Hematopoietic multipotent progenitor cell treated with erythropoietin and hydrocortisone succinate and interleukin-3 and kit ligand, for 15 days (in vitro differentiated cells): Measurements from ENCODE around the gene CTNNA2.

Experiments
- DNase-seq: peaks from one replicate; pipeline ENCODE4 v3.0.0-alpha.2; 2015; ENCODE audit warnings: low spot score

Gene CTNNA2

GRCh38 chr2:79713131-79713785 lies 200.4 kb downstream of the CTNNA2 start:
- no peak for DNase-seq

- no peak for DNase-seq
These were observed 201.4 kb downstream of the CTNNA2 start for GRCh38 chr2:79714283-79714682.

GRCh38 chr2:79715338-79715737 lies 202.5 kb downstream of the CTNNA2 start:
- DNase-seq, result no peak

- DNase-seq, result no peak
These were observed 203.4 kb downstream of the CTNNA2 start for GRCh38 chr2:79716266-79716665.

- DNase-seq, result no peak
These were observed 204.6 kb downstream of the CTNNA2 start for GRCh38 chr2:79717364-79718007.

- DNase-seq, result no peak
These were observed 208.2 kb downstream of the CTNNA2 start for GRCh38 chr2:79721061-79721460.

GRCh38 chr2:79721966-79722365 lies 209.1 kb downstream of the CTNNA2 start:
- no peak for DNase-seq

- DNase-seq, result no peak
These were observed 211.0 kb downstream of the CTNNA2 start for GRCh38 chr2:79723830-79724229.

- no peak for DNase-seq
These were observed 216.7 kb downstream of the CTNNA2 start for GRCh38 chr2:79729532-79729931.

- DNase-seq, result no peak
These were observed 221.7 kb downstream of the CTNNA2 start for GRCh38 chr2:79734518-79734917.

- DNase-seq, result no peak
These were observed 228.1 kb downstream of the CTNNA2 start for GRCh38 chr2:79740879-79741443.

- no peak for DNase-seq
These were observed 237.5 kb downstream of the CTNNA2 start for GRCh38 chr2:79750321-79750720.

GRCh38 chr2:79757526-79757925 lies 244.7 kb downstream of the CTNNA2 start:
- DNase-seq, result no peak

- DNase-seq, result no peak
These were observed 245.2 kb downstream of the CTNNA2 start for GRCh38 chr2:79758042-79758441.

- no peak for DNase-seq
These were observed 246.0 kb downstream of the CTNNA2 start for GRCh38 chr2:79758749-79759282.

GRCh38 chr2:79770926-79771325 lies 258.1 kb downstream of the CTNNA2 start:
- no peak for DNase-seq

- no peak for DNase-seq
These were observed 258.6 kb downstream of the CTNNA2 start for GRCh38 chr2:79771493-79771892.

- no peak for DNase-seq
These were observed 261.2 kb downstream of the CTNNA2 start for GRCh38 chr2:79774016-79774415.

- no peak for DNase-seq
These were observed 263.6 kb downstream of the CTNNA2 start for GRCh38 chr2:79776461-79776860.

GRCh38 chr2:79780781-79781180 lies 267.9 kb downstream of the CTNNA2 start:
- DNase-seq, result no peak

GRCh38 chr2:79782576-79783452 lies 270.0 kb downstream of the CTNNA2 start:
- DNase-seq, result no peak

- DNase-seq, result no peak
These were observed 276.3 kb downstream of the CTNNA2 start for GRCh38 chr2:79788952-79789651.
